Activated naive CD4-positive, alpha-beta T cell treated with anti-CD3 and anti-CD28 coated beads, Interleukin-2, amount 10 ng/mL, durations not matched to agents 5 hours and 36 hours (primary cell): ENCODE measurements around the gene NEK2. TPM values are rescaled to one million over a fixed set of nuclear protein-coding genes. Genes with fewer than 3 reads are reported as not detected.

Experiments
- total RNA-seq, 2 experiments: library from RNA; stranded (reverse); gene quantifications; one replicate each; pipeline ENCODE4 v1.2.3, GENCODE V29; 2021

NEK2 gene
- total RNA-seq, result 10 to 100 TPM; 26.7 to 29.8 TPM

DNA sequence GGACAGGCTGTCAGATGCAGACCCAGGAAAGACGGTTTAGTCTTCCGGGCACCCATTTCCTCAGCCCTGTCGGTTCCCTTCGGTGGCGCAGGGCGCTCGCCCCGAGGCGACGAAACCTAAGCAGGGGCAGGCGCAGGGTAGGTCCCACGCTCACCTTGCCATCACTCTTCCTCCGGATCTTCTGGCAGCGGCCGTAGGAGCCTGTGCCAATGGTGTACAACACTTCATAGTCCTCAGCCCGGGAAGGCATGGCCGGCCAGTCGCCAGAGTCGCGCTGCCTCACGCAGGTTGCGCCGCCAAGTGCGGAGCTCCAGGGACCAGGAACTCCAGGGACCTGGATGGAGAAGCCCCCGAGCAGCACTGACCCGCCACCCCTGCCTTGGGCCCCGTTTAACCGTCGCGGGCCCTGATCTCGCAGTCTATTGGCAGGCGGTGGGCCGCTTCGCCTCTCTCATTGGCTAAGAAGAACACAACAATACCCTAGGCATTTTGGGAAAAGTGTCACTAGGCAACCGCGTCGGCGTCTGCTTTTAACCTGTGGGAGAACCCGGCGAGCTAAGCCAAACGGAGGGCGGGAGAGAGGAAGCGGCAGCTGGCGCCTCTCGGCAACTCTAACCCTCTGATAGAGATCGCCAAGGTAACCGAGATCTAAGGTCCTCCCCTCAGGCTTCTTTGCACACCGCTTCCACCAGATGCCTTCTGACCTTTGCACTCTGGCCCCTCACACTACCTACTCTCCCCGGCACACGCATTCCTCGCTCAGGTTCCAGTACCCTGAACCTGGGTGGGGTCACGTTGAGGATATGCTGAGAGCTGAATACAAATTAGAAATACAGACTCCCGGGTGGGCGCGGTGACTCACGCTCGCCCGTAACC lies at the start of gene NEK2:
Gene NEK2 (minus strand): TSS at position 392 of the 876 bp plus-strand sequence. CDS start 142 bp downstream, at position 250.

Other genes with a start within 250 kb of the NEK2 start
- gene RD3, start 183.5 kb downstream of the NEK2 start, total RNA-seq, result not detected
- gene SLC30A1, start 96.5 kb downstream of the NEK2 start, total RNA-seq, result 1 to 10 TPM; 9.6 to 9.7 TPM
- gene LPGAT1, start 155.1 kb upstream of the NEK2 start, total RNA-seq, result 10 to 100 TPM; 76.1 to 81.0 TPM